ENCODE measurements around the gene EVC.

- TF ChIP-seq EZH2 (IDR thresholded peaks at IDR 0.05; ENCODE audit: borderline replicate concordance, low read depth, low read length, severe bottlenecking): no peak
- TF ChIP-seq CTCF (IDR thresholded peaks at IDR 0.05; ENCODE audit: borderline replicate concordance, extremely low read depth, low read length, poor library complexity, severe bottlenecking): no peak
Observed at GRCh38 chr4:5664778-5665177, 46.2 kb upstream of the EVC start.
